Smooth muscle cell (in vitro differentiated cells): ENCODE measurements around the gene FASLG. TPM values are rescaled to one million over a fixed set of nuclear protein-coding genes. Genes with fewer than 3 reads are reported as not detected.

Experiments used
- DNase-seq: peaks from one replicate; lab custom pipeline; 2025; ENCODE audit not compliant: unreplicated experiment; lab: John Stamatoyannopoulos, UW
- H2AFZ ChIP-seq: fragments of 200-600 bp; sonication (generic); 2 replicates; pipeline ENCODE4 v1.6.0; 2016; ENCODE audit warnings: antibody characterized with exemption, low read depth, mild to moderate bottlenecking
- H3F3A ChIP-seq: fragments of 200-600 bp; sonication (generic); 2 replicates; pipeline ENCODE4 v1.6.0; 2017; ENCODE audit warnings: antibody characterized with exemption, low read depth
- H3K27ac ChIP-seq: fragments of 200-600 bp; sonication (generic); 2 replicates; pipeline ENCODE4 v1.5.1; 2016; ENCODE audit warnings: low read depth, mild to moderate bottlenecking
- H3K27me3 ChIP-seq: fragments of 200-600 bp; sonication (generic); 2 replicates; pipeline ENCODE4 v1.6.1; 2016; ENCODE audit warnings: low read depth, mild to moderate bottlenecking
- H3K36me3 ChIP-seq: fragments of 200-600 bp; sonication (generic); 2 replicates; pipeline ENCODE4 v1.5.1; 2016; ENCODE audit warnings: low read depth
- H3K4me1 ChIP-seq: fragments of 200-600 bp; sonication (generic); 2 replicates; pipeline ENCODE4 v1.5.1; 2016; ENCODE audit warnings: low read depth
- H3K4me2 ChIP-seq: fragments of 200-600 bp; sonication (generic); 2 replicates; pipeline ENCODE4 v1.6.0; 2016; ENCODE audit warnings: mild to moderate bottlenecking
- H3K4me3 ChIP-seq: fragments of 200-600 bp; sonication (generic); 2 replicates; pipeline ENCODE4 v1.5.1; 2016; ENCODE audit warnings: mild to moderate bottlenecking
- H3K79me2 ChIP-seq: fragments of 200-600 bp; sonication (generic); 2 replicates; pipeline ENCODE4 v1.6.0; 2016; ENCODE audit warnings: low read depth, mild to moderate bottlenecking
- H3K9ac ChIP-seq: fragments of 200-600 bp; sonication (generic); 2 replicates; pipeline ENCODE4 v1.6.0; 2016; ENCODE audit warnings: low read depth
- H3K9me3 ChIP-seq: fragments of 200-600 bp; sonication (generic); replicated peaks from 2 replicates; pipeline ENCODE4 v1.5.1; 2016; ENCODE audit warnings: low read depth
- H4K20me1 ChIP-seq: fragments of 200-600 bp; sonication (generic); 2 replicates; pipeline ENCODE4 v1.6.0; 2016; ENCODE audit warnings: low read depth
- CTCF ChIP-seq: fragments of 200-600 bp; sonication (generic); IDR thresholded peaks from 2 replicates; pipeline ENCODE4 v1.5.1; 2017; ENCODE audit warnings: borderline replicate concordance, mild to moderate bottlenecking, antibody characterized with exemption; ENCODE audit not compliant: insufficient read depth, poor library complexity, severe bottlenecking
- WGBS: methylation state at CpG from one replicate; pipeline ENCODE4 v1.1.7; 2016; ENCODE audit warnings: low lambda C conversion rate; 5-methylcytosine and 5-hydroxymethylcytosine counted together
- polyA plus RNA-seq: library from polyadenylated mRNA; unstranded; fragments of >200 nt; fragmentation: Nextera tagmentation; extraction: Ambion mirVana; gene quantifications from 2 replicates; pipeline ENCODE4 v1.2.1, GENCODE V29; 2016
- small RNA-seq: library from RNA; depleted of rRNA; stranded (forward); fragments of <200 nt; gene quantifications from one replicate; pipeline ENCODE3, GENCODE V24; 2014
- total RNA-seq: library from RNA; depleted of rRNA; stranded (reverse); fragments of >200 nt; gene quantifications from 2 replicates; pipeline ENCODE4 v1.2.3, GENCODE V29; 2014

Gene FASLG
- total and polyA plus RNA-seq, 2 experiments from 2014 or later, result not detected

- Histone ChIP-seq H2AFZ (no peak overlapping the region), H3K9ac (no peak overlapping the region), H3K9me3 (no peaks in the 10 kb centered on the region), H3K4me2 (no peak overlapping the region), H3K4me1 (peaks cover 2% of the 10 kb centered on the region), H3F3A (no peaks in the 10 kb centered on the region), H3K79me2 (no peaks in the 10 kb centered on the region), H3K27me3 (no peaks in the 10 kb centered on the region), H3K27ac (no peak overlapping the region), H3K36me3 (no peaks in the 10 kb centered on the region), H4K20me1 (no peaks in the 10 kb centered on the region), H3K4me3 (no peak overlapping the region)
- TF ChIP-seq CTCF, result no peak
- WGBS, result 70% methylated on average over 1 of the region's 1 CpG
- DNase-seq, result no peak
Measured at GRCh38 chr1:172711558-172711957, 52.7 kb downstream of the FASLG start.

GRCh38 chr1:172713466-172713865 lies 54.6 kb downstream of the FASLG start:
- peaks cover 2% of the 10 kb centered on the region for H3K4me1 ChIP-seq
- no peak overlapping the region for H3K9ac ChIP-seq
- H3K27me3 ChIP-seq, result no peaks in the 10 kb centered on the region
- H3K27ac ChIP-seq, result no peak overlapping the region
- no peaks in the 10 kb centered on the region for H3K79me2 ChIP-seq
- H3K4me3 ChIP-seq, result no peak overlapping the region
- H3F3A ChIP-seq, result no peaks in the 10 kb centered on the region
- no peak for TF ChIP-seq CTCF
- no peak for DNase-seq
- H3K36me3 ChIP-seq, result no peaks in the 10 kb centered on the region
- no peak overlapping the region for H3K4me2 ChIP-seq
- H3K9me3 ChIP-seq, result no peaks in the 10 kb centered on the region
- H4K20me1 ChIP-seq, result no peaks in the 10 kb centered on the region
- H2AFZ ChIP-seq, result no peak overlapping the region

Small RNA genes within 50 kb of the gene (small RNA-seq; reads per million reads assigned to genes)
- 0.11 reads per million for gene RNU6-693P

Other genes with a start within 250 kb of the FASLG start
- not detected in 2 replicates for gene C1orf105, start 238.4 kb upstream of the FASLG start, total RNA-seq
- gene C1orf105, start 238.4 kb upstream of the FASLG start, polyA plus RNA-seq, result 0.24 TPM in 1 of 2 replicates, not detected in the other
- 25.3 and 28.9 TPM in 2 replicates for gene PIGC, start 215.0 kb upstream of the FASLG start, total RNA-seq
- gene PIGC, start 215.0 kb upstream of the FASLG start, polyA plus RNA-seq, result 32.0 and 41.1 TPM in 2 replicates
- gene SUCO, start 126.0 kb upstream of the FASLG start, total RNA-seq, result 86.0 and 96.7 TPM in 2 replicates
- gene SUCO, start 126.0 kb upstream of the FASLG start, polyA plus RNA-seq, result 16.9 and 28.7 TPM in 2 replicates